Subcutaneous adipose tissue (tissue), 4 donors: ENCODE data around the gene PAX5. TPM values are rescaled to one million over a fixed set of nuclear protein-coding genes. Genes with fewer than 3 reads are reported as not detected.

Experiments
- CTCF ChIP-seq: fragments of 450-650 bp; IDR thresholded peaks from one replicate; pipeline ENCODE4 v1.5.1; 2016; ENCODE audit warnings: low read depth, mild to moderate bottlenecking, control low read depth, antibody characterized with exemption, moderate library complexity
- total RNA-seq, 4 donors: library from RNA; depleted of rRNA; stranded (reverse); fragments of >200 nt; gene quantifications; one replicate each; pipeline ENCODE4 v1.1.0, GENCODE V29; 2016

PAX5 gene
- total RNA-seq, 4 donors from 2014 or later = under 0.01 to 0.19 (median 0.17) TPM; not detected in 1

GRCh38 chr9:37034305-37034937 is 353 bp upstream of the PAX5 start:
- TF ChIP-seq CTCF = no peak

- no peak for TF ChIP-seq CTCF
Measured at GRCh38 chr9:37033141-37033540, 927 bp downstream of the PAX5 start.

GRCh38 chr9:37032713-37033112 is 1.4 kb downstream of the PAX5 start:
- no peak for TF ChIP-seq CTCF

- no peak for TF ChIP-seq CTCF
Measured at GRCh38 chr9:37031902-37032301, 2.2 kb downstream of the PAX5 start.

- TF ChIP-seq CTCF = no peak
Measured at GRCh38 chr9:37031081-37031480, 3.0 kb downstream of the PAX5 start.

GRCh38 chr9:37030611-37030939 is 3.5 kb downstream of the PAX5 start:
- no peak for TF ChIP-seq CTCF

- TF ChIP-seq CTCF = no peak
Measured at GRCh38 chr9:37029776-37030610, 4.1 kb downstream of the PAX5 start.
